SW480 (cell line): ENCODE data around the gene PRKCE.

Experiments
- DNase-seq: peaks from one replicate; pipeline ENCODE4 v3.0.0-alpha.2; 2016; ENCODE audit warnings: low spot score

The PRKCE gene

DNA sequence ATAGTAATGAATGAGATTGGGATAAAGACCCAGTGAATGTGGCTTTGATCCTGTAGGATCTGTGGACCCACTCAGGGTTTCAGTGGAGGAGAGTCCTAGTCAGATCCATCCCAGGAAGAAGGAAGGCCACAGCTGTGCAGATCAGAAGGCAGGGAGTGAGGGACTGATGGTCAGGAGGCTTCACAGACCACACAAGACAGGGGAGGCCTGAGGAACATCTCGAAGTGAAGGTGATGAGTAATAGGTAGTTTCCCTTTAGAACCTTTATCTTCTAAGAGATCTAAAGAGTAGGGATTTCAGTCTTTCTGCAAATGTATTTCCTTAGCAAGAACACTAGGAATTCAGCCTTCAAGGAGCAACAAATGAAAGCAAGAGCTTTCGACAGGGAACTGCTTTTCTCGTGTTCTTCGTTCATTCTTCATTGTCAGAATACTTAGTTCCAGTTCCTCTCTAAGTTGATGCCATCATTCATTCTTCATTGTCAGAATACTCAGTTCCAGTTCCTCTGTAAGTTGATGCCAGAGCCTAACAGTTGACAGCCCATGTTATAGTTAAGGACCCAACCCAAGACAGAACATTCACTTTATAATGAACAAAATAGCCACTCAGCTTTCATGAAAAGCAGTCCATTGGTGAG is 495.5 kb downstream of the PRKCE start:
- no peak for DNase-seq

GRCh38 chr2:46147626-46148368 is 496.3 kb downstream of the PRKCE start:
- no peak for DNase-seq

GRCh38 chr2:46148369-46148736 is 496.9 kb downstream of the PRKCE start:
- DNase-seq, result no peak

DNA sequence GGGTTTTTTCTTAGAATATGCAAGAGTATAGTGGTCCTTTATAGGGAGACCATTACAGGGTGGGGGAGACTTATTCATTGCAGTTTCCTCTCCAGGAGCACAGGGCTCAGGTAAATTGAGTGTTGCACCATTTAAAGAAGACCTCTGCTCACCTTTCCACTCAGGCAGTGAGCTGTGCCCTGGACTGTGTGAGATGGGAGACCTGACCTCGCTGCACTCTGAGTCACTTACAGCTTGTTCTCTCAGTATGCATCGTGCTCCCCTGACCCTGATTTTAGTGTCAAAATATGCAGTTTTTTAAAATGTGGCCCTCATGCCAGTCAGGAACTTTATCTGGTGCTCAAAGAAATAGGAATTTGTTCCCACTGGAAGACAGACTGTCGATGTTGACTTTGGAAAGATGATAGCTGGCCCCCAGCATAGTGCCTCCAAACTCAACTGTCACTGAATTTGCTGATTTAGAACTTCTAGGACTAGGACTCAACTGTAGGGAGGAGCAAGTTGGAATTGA is 499.0 kb downstream of the PRKCE start:
- no peak for DNase-seq

GRCh38 chr2:46151577-46151976 is 500.1 kb downstream of the PRKCE start:
- DNase-seq, result no peak

GRCh38 chr2:46153996-46154753 is 502.7 kb downstream of the PRKCE start:
- DNase-seq, result no peak

GRCh38 chr2:46157072-46157965 is 505.8 kb downstream of the PRKCE start:
- DNase-seq, result no peak

- no peak for DNase-seq
Observed at GRCh38 chr2:46157966-46158310, 506.5 kb downstream of the PRKCE start.

DNA sequence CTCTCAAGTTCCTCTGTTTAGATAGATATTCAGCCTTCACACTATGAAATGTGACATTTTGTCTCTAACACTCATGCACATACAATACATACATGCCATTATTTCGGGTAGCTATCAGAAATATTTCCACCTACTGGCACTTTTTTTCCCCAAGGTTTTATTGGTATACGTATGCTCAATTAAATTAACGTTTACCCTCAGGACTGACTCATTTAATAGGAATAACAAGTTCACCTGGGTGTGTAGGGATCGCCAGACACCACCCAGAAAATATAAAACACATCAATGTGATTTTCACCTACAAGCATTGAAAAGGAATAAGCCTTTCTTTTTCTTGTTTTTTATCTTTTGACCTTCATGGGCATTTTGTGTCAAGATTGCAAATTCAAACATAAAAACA is 507.2 kb downstream of the PRKCE start:
- DNase-seq, result no peak

- no peak for DNase-seq
Observed at GRCh38 chr2:46160326-46160725, 508.9 kb downstream of the PRKCE start.

GRCh38 chr2:46161315-46161714 is 509.8 kb downstream of the PRKCE start:
- no peak for DNase-seq

DNA sequence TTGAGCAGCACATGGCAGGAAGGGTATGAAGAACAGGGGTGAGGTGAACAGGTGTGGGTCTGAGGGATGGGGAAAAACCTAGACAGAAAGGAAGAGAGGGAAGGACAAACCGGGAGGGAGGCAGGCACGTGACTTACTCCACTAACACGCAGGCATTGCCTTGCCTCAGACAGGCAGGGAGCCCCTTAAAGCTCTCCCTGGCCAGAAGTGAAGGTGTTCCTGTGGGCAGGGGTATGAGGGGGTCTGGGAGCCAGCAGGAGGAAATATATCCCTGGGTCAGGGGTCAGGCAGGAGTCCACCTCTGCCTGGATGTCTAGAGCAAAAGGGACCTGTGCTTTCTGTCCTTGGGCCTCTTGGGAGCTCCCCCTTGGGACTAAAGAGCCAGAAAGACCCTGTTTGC is 510.4 kb downstream of the PRKCE start:
- DNase-seq, result no peak

- no peak for DNase-seq
Observed at GRCh38 chr2:46162329-46163097, 511.0 kb downstream of the PRKCE start.

GRCh38 chr2:46163098-46163430 is 511.6 kb downstream of the PRKCE start:
- no peak for DNase-seq

DNA sequence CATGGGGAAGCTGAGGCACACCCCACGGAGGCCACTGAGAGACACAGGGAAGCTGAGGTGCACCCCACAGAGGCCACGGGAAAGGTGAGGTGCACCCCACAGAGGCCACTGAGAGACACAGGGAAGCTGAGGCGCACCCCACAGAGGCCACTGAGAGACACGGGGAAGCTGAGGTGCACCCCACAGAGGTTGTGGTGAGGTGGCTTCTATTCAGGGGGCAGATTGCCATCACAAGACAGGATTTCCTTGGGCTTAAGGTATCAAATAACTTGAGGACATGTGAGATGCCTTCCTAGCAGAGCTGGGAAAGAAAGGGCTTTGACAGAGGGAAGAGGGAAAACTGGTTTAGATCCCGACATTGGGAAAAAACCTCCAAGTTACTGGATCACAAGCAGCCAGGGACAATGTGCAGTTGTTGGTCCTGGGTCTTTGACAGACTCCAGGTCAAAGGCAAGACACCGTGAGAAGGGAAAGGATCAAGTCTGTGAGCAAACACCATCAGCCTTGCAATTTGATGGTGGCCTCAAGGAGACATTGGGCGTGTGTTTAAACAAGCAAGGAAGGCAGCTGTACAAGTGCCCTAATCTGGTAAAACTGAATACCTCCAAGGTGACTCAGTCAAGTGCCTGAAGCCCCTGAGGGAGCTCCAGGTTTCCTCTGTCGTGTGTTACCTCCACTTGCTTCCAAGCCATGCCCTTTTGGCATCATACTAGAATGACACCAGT is 512.5 kb downstream of the PRKCE start:
- DNase-seq, result no peak

- no peak for DNase-seq
Observed at GRCh38 chr2:46164529-46165301, 513.2 kb downstream of the PRKCE start.

DNA sequence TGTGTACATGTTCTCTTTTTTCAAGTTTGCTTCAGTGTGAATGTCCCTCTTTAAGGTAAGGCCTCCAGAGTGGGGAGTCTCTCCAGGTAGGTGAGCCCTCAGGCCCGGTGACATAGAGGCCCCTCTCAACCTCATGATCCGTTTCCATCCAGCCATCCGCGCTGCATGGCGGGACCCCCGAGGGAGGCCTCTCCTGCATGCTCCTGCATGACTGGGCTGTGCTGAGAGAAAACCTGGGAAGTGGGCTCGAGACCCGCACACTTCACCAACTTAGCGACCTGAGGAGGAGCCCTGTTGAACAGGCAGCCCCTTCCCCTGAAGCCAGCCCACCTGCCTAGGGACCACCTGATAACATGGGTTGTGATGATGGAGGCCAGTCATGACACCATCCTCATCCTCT is 514.4 kb downstream of the PRKCE start:
- no peak for DNase-seq

GRCh38 chr2:46167406-46167805 is 515.9 kb downstream of the PRKCE start:
- no peak for DNase-seq

- no peak for DNase-seq
Observed at GRCh38 chr2:46167924-46168323, 516.4 kb downstream of the PRKCE start.

- DNase-seq, result no peak
Observed at GRCh38 chr2:46169467-46169866, 518.0 kb downstream of the PRKCE start.
